OCI-LY7 (cell line): Measurements from ENCODE around the gene ATP8B3. TPM values are rescaled to one million over a fixed set of nuclear protein-coding genes. Genes with fewer than 3 reads are reported as not detected.

ENCODE experiments used
- BruUV-seq: library from RNA; stranded (reverse); fragments of 400-500 nt; replicated peaks from 2 replicates; lab custom pipeline; 2021; lab: Mats Ljungman, UMichigan
- CTCF ChIA-PET: fragments of 300-600 bp; sonication (Branson Sonifier 250); formaldehyde crosslinking; loops from one replicate; lab custom pipeline; 2022; ENCODE audit warnings: antibody characterized with exemption; ENCODE audit not compliant: unreplicated experiment; lab: Charles Lee
- POLR2A ChIA-PET: fragments of 300-600 bp; sonication (Branson Sonifier 250); formaldehyde crosslinking; loops from one replicate; lab custom pipeline; 2022; ENCODE audit warnings: antibody characterized with exemption; lab: Charles Lee
- DNase-seq: peaks from one replicate; pipeline ENCODE4 v3.0.0-alpha.2; 2015; ENCODE audit warnings: low spot score
- H2AFZ ChIP-seq: fragments of 200-600 bp; sonication (generic), shearing (Covaris generic); 2 replicates; pipeline ENCODE4 v1.6.1; 2014; ENCODE audit warnings: mild to moderate bottlenecking, antibody characterized with exemption, low read length, moderate library complexity
- H3K27ac ChIP-seq: fragments of 200-600 bp; sonication (generic); 2 replicates; pipeline ENCODE4 v1.5.1; 2014; ENCODE audit warnings: mixed run types, low read depth, mild to moderate bottlenecking, moderate library complexity, low read length, inconsistent platforms; ENCODE audit not compliant: poor library complexity, severe bottlenecking
- H3K36me3 ChIP-seq: fragments of 200-600 bp; sonication (generic); 2 replicates; pipeline ENCODE4 v1.6.1; 2014; ENCODE audit warnings: mild to moderate bottlenecking, antibody characterized with exemption, low read length, moderate library complexity, mixed read lengths; ENCODE audit not compliant: insufficient read depth
- H3K4me1 ChIP-seq: fragments of 200-600 bp; sonication (generic); 2 replicates; pipeline ENCODE4 v1.5.1; 2014; ENCODE audit warnings: mild to moderate bottlenecking, low read length; ENCODE audit not compliant: insufficient read depth, poor library complexity, severe bottlenecking
- H3K4me2 ChIP-seq: fragments of 200-600 bp; sonication (generic); 2 replicates; pipeline ENCODE4 v1.6.1; 2014; ENCODE audit warnings: mild to moderate bottlenecking, low read length
- H3K4me3 ChIP-seq: fragments of 200-600 bp; sonication (generic); 2 replicates; pipeline ENCODE4 v1.5.1; 2014; ENCODE audit warnings: mild to moderate bottlenecking, low read depth, low read length; ENCODE audit not compliant: poor library complexity, severe bottlenecking
- H3K79me2 ChIP-seq: fragments of 200-600 bp; sonication (generic); 2 replicates; pipeline ENCODE4 v1.6.1; 2016; ENCODE audit warnings: low read depth, mild to moderate bottlenecking, low read length, moderate library complexity, mixed read lengths; ENCODE audit not compliant: insufficient read depth
- H3K9me2 ChIP-seq: fragments of 200-600 bp; sonication (generic); 2 replicates; pipeline ENCODE4 v1.6.1; 2016; ENCODE audit warnings: mild to moderate bottlenecking, low read length, mixed read lengths; ENCODE audit not compliant: insufficient read depth
- H3K9me3 ChIP-seq: fragments of 200-600 bp; sonication (generic); 2 replicates; pipeline ENCODE4 v1.6.1; 2014; ENCODE audit warnings: mild to moderate bottlenecking, mixed run types, low read length, mixed read lengths
- H4K20me1 ChIP-seq: fragments of 200-600 bp; sonication (generic); 2 replicates; pipeline ENCODE4 v1.6.1; 2014; ENCODE audit warnings: mild to moderate bottlenecking, antibody characterized with exemption, low read length, moderate library complexity, mixed read lengths; ENCODE audit not compliant: insufficient read depth
- CTCF ChIP-seq: fragments of 200-600 bp; sonication (generic); conservative IDR thresholded peaks from 2 replicates; pipeline ENCODE4 v1.5.1; 2014; ENCODE audit warnings: mild to moderate bottlenecking, antibody characterized with exemption, low read length, moderate library complexity, mixed read lengths
- EZH2phosphoT487 ChIP-seq: fragments of 200-600 bp; sonication (generic); IDR thresholded peaks from 2 replicates; pipeline ENCODE4 v1.6.1; 2018; ENCODE audit warnings: low read depth, borderline replicate concordance, mild to moderate bottlenecking, mixed run types, antibody characterized with exemption, low read length, moderate library complexity, mixed read lengths
- intact Hi-C: fragments of 100-400 bp; cut with micrococcal nuclease; formaldehyde crosslinking; loops from one replicate; pipeline ENCODE4 v1.10.0; 2022; ENCODE audit not compliant: unreplicated experiment
- total RNA-seq, 2 experiments: library from RNA; depleted of rRNA in 1 of 2; stranded (reverse); fragments of >200 nt in 1 of 2; shearing (Covaris generic) in 1 of 2; gene quantifications; 2 replicates each; pipeline ENCODE4 v1.2.3, GENCODE V29; 2014 to 2022

The ATP8B3 gene
- total RNA-seq, 2 experiments from 2014 or later: 5.9 to 19.3 TPM

- BruUV-seq: no TSS peak
- Histone ChIP-seq H3K9me2 (no peaks in the 10 kb centered on the region), H3K9me3 (no peaks in the 10 kb centered on the region), H3K27ac (no peak overlapping the region), H2AFZ (no peak overlapping the region), H4K20me1 (no peaks in the 10 kb centered on the region), H3K36me3 (no peaks in the 10 kb centered on the region), H3K79me2 (no peaks in the 10 kb centered on the region), H3K4me2 (no peak overlapping the region), H3K4me1 (peaks cover 8% of the 10 kb centered on the region), H3K4me3 (no peak overlapping the region)
- CTCF ChIA-PET: no interaction called here
- TF ChIP-seq EZH2phosphoT487: no peak
- no peak for TF ChIP-seq CTCF
- DNase-seq: no peak
- POLR2A ChIA-PET: no interaction called here
- intact Hi-C loops: no loop called here
Observed at GRCh38 chr19:1807695-1808394, 4.2 kb downstream of the ATP8B3 start.

- no peak overlapping the region for H3K4me2 ChIP-seq
- no peak overlapping the region for H3K4me3 ChIP-seq
- no peaks in the 10 kb centered on the region for H3K36me3 ChIP-seq
- H2AFZ ChIP-seq: no peak overlapping the region
- no peaks in the 10 kb centered on the region for H3K9me2 ChIP-seq
- intact Hi-C loops: no loop called here
- no peaks in the 10 kb centered on the region for H3K9me3 ChIP-seq
- no peaks in the 10 kb centered on the region for H3K79me2 ChIP-seq
- DNase-seq: no peak
- no TSS peak for BruUV-seq
- ChIA-PET POLR2A (no interaction called here), CTCF (no interaction called here)
- peaks cover 6% of the 10 kb centered on the region for H3K4me1 ChIP-seq
- no peaks in the 10 kb centered on the region for H4K20me1 ChIP-seq
- H3K27ac ChIP-seq: no peak overlapping the region
- no peak for TF ChIP-seq CTCF
- TF ChIP-seq EZH2phosphoT487: no peak
Observed at GRCh38 chr19:1807030-1807694, 4.9 kb downstream of the ATP8B3 start.
